ENCODE results near the gene HELLS. TPM values are rescaled to one million over a fixed set of nuclear protein-coding genes. Genes with fewer than 3 reads are reported as not detected.

Gene HELLS
- total RNA-seq, 1 experiment from 2014 or later: 291 TPM

GRCh38 chr10:94644352-94644751 lies 98.8 kb downstream of the HELLS start:
- no peak overlapping the region for H2BK15ac ChIP-seq (ENCODE audit: low read depth, low read length)
- H3K79me2 ChIP-seq (ENCODE audit: insufficient read depth, low read length): no peaks in the 10 kb centered on the region
- H3K9me3 Mint-ChIP-seq: peaks cover 2 to 3% of the 10 kb centered on the region in 2 experiments; a peak in 4 of 5 replicates
- TF ChIP-seq CTCF (conservative IDR thresholded peaks at IDR 0.05): no peak
- no peaks in the 10 kb centered on the region for H3K23me2 ChIP-seq (ENCODE audit: insufficient read length, low read depth, low read length, poor library complexity, severe bottlenecking)
- H3K4me1 ChIP-seq (ENCODE audit: insufficient read depth, low read length): no peaks in the 10 kb centered on the region
- H4K8ac ChIP-seq (replicated peaks; ENCODE audit: insufficient read length, low read depth, low read length): no peak overlapping the region
- no peak for DNase-seq
- H2AFZ ChIP-seq (ENCODE audit: low read length): no peak overlapping the region
- no peak overlapping the region for H2BK5ac ChIP-seq (ENCODE audit: insufficient read length, low read length)
- H4K5ac ChIP-seq (ENCODE audit: insufficient read length, low read depth, low read length): no peak overlapping the region
- no peaks in the 10 kb centered on the region; the same call in 1 of the 2 replicates for H3K27me3 Mint-ChIP-seq (ENCODE audit: low read depth)
- no peaks in the 10 kb centered on the region for H3K27me3 ChIP-seq (ENCODE audit: insufficient read depth, low read length)
- no peak overlapping the region for H3K27ac ChIP-seq (ENCODE audit: insufficient read length, low read depth, low read length)
- H3K4me3 Mint-ChIP-seq: no peak overlapping the region
- H3K4me1 Mint-ChIP-seq: no peaks in the 10 kb centered on the region
- no peak overlapping the region for H2BK120ac ChIP-seq (ENCODE audit: low read depth, low read length, poor library complexity, severe bottlenecking)
- peaks cover 2 to 6% (median 2%) of the 10 kb centered on the region in 3 experiments; a peak in 5 of 7 replicates for H3K36me3 Mint-ChIP-seq (ENCODE audit: insufficient read depth in 1 of 3, low read depth in 3 of 3)
- no peak overlapping the region for H3K4ac ChIP-seq (ENCODE audit: low read depth, low read length)
- no peak overlapping the region for H3K18ac ChIP-seq (ENCODE audit: insufficient read length, low read depth, low read length)
- H2AK5ac ChIP-seq (ENCODE audit: insufficient read length, low read length): no peak overlapping the region
- no peak overlapping the region for H3K23ac ChIP-seq (ENCODE audit: insufficient read length, low read depth, low read length)
- H3K14ac ChIP-seq (ENCODE audit: insufficient read depth, low read length): no peak overlapping the region
- H3K79me1 ChIP-seq (ENCODE audit: insufficient read depth, low read depth, low read length, poor library complexity, severe bottlenecking): no peaks in the 10 kb centered on the region
- no peak overlapping the region for H3T11ph ChIP-seq (ENCODE audit: low read length)
- no peak overlapping the region for H3K9ac ChIP-seq (ENCODE audit: extremely low read depth, insufficient read length, low read length)
- H2BK12ac ChIP-seq (ENCODE audit: insufficient read length, low read depth, low read length): no peak overlapping the region
- H3K27ac Mint-ChIP-seq: no peak overlapping the region
- H3K9me3 ChIP-seq (ENCODE audit: control insufficient read depth, low read depth, low read length): no peaks in the 10 kb centered on the region
- WGBS (ENCODE audit: extremely low coverage, insufficient read length, low lambda C conversion rate): no CpG with 5 or more reads among the region's 1 CpG
- H3K4me2 ChIP-seq (ENCODE audit: insufficient read depth, insufficient read length, low read length): no peak overlapping the region
- no peak overlapping the region for H2BK20ac ChIP-seq (ENCODE audit: low read depth, low read length, poor library complexity, severe bottlenecking)
- H4K91ac ChIP-seq (ENCODE audit: insufficient read length, low read depth, low read length): no peak overlapping the region
- H3K56ac ChIP-seq (ENCODE audit: insufficient read length, low read depth, low read length): no peak overlapping the region
- H4K20me1 ChIP-seq (ENCODE audit: control insufficient read depth, insufficient read depth, insufficient read length): no peaks in the 10 kb centered on the region

Measured in H9 (cell line).